Mesenchymal stem cell (in vitro differentiated cells and primary cell): ENCODE measurements around the gene MORF4L1.
A peak's percentile ranks its signal among the peaks of the same experiment; 100 is the strongest.

ENCODE experiments used
- DNase-seq: peaks from one replicate; pipeline ENCODE4 v3.0.0-alpha.2; 2013
- H2AFZ ChIP-seq: one replicate; pipeline ENCODE4 v1.6.1; 2013; ENCODE audit warnings: low read depth, mild to moderate bottlenecking, control low read depth, inconsistent platforms, low read length, moderate library complexity
- H2AK5ac ChIP-seq: 2 replicates; pipeline ENCODE4 v1.6.1; 2013; ENCODE audit warnings: low read length, moderate library complexity, mild to moderate bottlenecking, inconsistent platforms; ENCODE audit not compliant: severe bottlenecking
- H2BK120ac ChIP-seq: one replicate; pipeline ENCODE4 v1.6.1; 2013; ENCODE audit warnings: low read depth, mild to moderate bottlenecking, inconsistent platforms, low read length, moderate library complexity
- H2BK12ac ChIP-seq, 2 experiments: one replicate each; pipeline ENCODE4 v1.6.1; 2013; ENCODE audit warnings: inconsistent platforms in 2 of 2, low read length in 2 of 2, mild to moderate bottlenecking in 2 of 2, moderate library complexity in 2 of 2, control low read depth in 1 of 2
- H2BK15ac ChIP-seq: one replicate; pipeline ENCODE4 v1.6.1; 2013; ENCODE audit warnings: mild to moderate bottlenecking, low read depth, inconsistent platforms; ENCODE audit not compliant: poor library complexity, severe bottlenecking
- H2BK5ac ChIP-seq: 2 replicates; pipeline ENCODE4 v1.6.1; 2013; ENCODE audit warnings: low read depth, mild to moderate bottlenecking, low read length, control low read depth, inconsistent platforms; ENCODE audit not compliant: poor library complexity, severe bottlenecking
- H3K14ac ChIP-seq, 2 experiments: one replicate each; pipeline ENCODE4 v1.6.1; 2013; ENCODE audit warnings: inconsistent platforms in 2 of 2, low read length in 2 of 2, control low read depth in 1 of 2, mild to moderate bottlenecking in 1 of 2, moderate library complexity in 1 of 2
- H3K18ac ChIP-seq, 2 experiments: one replicate each; pipeline ENCODE4 v1.6.1; 2013; ENCODE audit warnings: inconsistent platforms in 2 of 2, low read length in 2 of 2, control low read depth in 1 of 2, low read depth in 1 of 2, mild to moderate bottlenecking in 1 of 2
- H3K23ac ChIP-seq, 2 experiments: one replicate each; pipeline ENCODE4 v1.6.1; 2013; ENCODE audit warnings: inconsistent platforms in 2 of 2, low read length in 2 of 2, mild to moderate bottlenecking in 2 of 2, moderate library complexity in 2 of 2, control low read depth in 1 of 2
- H3K27ac ChIP-seq: 2 replicates; pipeline ENCODE4 v1.5.1; 2013; ENCODE audit warnings: mild to moderate bottlenecking, moderate library complexity, low read length, control low read depth, inconsistent platforms; ENCODE audit not compliant: poor library complexity, severe bottlenecking
- H3K27me3 ChIP-seq, 2 experiments: 2 replicates each; pipeline versions ENCODE4 v1.6.1 to v1.7.0; 2013; ENCODE audit warnings: low read length in 2 of 2, mild to moderate bottlenecking in 2 of 2, moderate library complexity in 2 of 2, control low read depth in 1 of 2, inconsistent platforms in 1 of 2; ENCODE audit not compliant: control insufficient read depth in 1 of 2, insufficient read depth in 1 of 2
- H3K36me3 ChIP-seq, 2 experiments: 2 replicates each; pipeline versions ENCODE4 v1.6.1 to v1.7.0; 2013; ENCODE audit warnings: low read length in 2 of 2, control low read depth in 1 of 2, inconsistent platforms in 1 of 2, low read depth in 1 of 2, mild to moderate bottlenecking in 1 of 2; ENCODE audit not compliant: insufficient read depth in 2 of 2, control insufficient read depth in 1 of 2
- H3K4ac ChIP-seq, 2 experiments: one replicate each; pipeline ENCODE4 v1.6.1; 2013; ENCODE audit warnings: inconsistent platforms in 2 of 2, low read length in 2 of 2, mild to moderate bottlenecking in 2 of 2, moderate library complexity in 2 of 2, control low read depth in 1 of 2, low read depth in 1 of 2
- H3K4me1 ChIP-seq: 2 replicates; pipeline ENCODE4 v1.6.1; 2013; ENCODE audit warnings: low read depth, low read length, control low read depth; ENCODE audit not compliant: control insufficient read depth, insufficient read depth
- H3K4me2 ChIP-seq: 2 replicates; pipeline ENCODE4 v1.6.1; 2013; ENCODE audit warnings: low read length, mild to moderate bottlenecking, inconsistent platforms; ENCODE audit not compliant: poor library complexity, severe bottlenecking
- H3K4me3 ChIP-seq, 2 experiments: 2 replicates each; pipeline versions ENCODE4 v1.5.1 to v1.7.0; 2013; ENCODE audit warnings: low read length in 2 of 2, mild to moderate bottlenecking in 2 of 2, control low read depth in 1 of 2, low read depth in 1 of 2; ENCODE audit not compliant: insufficient read depth in 1 of 2
- H3K79me1 ChIP-seq: replicated peaks from 2 replicates; pipeline ENCODE4 v1.6.1; 2013; ENCODE audit warnings: mild to moderate bottlenecking, control low read depth, low read length, inconsistent platforms; ENCODE audit not compliant: poor library complexity, severe bottlenecking
- H3K9ac ChIP-seq: 2 replicates; pipeline ENCODE4 v1.7.0; 2013; ENCODE audit warnings: mild to moderate bottlenecking, low read length, moderate library complexity
- H3K9me3 ChIP-seq: 2 replicates; pipeline ENCODE4 v1.7.0; 2013; ENCODE audit warnings: mild to moderate bottlenecking, low read length; ENCODE audit not compliant: control insufficient read depth
- H4K8ac ChIP-seq: one replicate; pipeline ENCODE4 v1.6.1; 2013; ENCODE audit warnings: inconsistent platforms, mild to moderate bottlenecking, low read length, moderate library complexity
- H4K91ac ChIP-seq: one replicate; pipeline ENCODE4 v1.6.1; 2013; ENCODE audit warnings: mild to moderate bottlenecking, low read length, inconsistent platforms
- WGBS: methylation state at CpG from one replicate; pipeline ENCODE4 v1.1.7; 2013; ENCODE audit warnings: mixed read lengths; 5-methylcytosine and 5-hydroxymethylcytosine counted together

MORF4L1 gene

DNA sequence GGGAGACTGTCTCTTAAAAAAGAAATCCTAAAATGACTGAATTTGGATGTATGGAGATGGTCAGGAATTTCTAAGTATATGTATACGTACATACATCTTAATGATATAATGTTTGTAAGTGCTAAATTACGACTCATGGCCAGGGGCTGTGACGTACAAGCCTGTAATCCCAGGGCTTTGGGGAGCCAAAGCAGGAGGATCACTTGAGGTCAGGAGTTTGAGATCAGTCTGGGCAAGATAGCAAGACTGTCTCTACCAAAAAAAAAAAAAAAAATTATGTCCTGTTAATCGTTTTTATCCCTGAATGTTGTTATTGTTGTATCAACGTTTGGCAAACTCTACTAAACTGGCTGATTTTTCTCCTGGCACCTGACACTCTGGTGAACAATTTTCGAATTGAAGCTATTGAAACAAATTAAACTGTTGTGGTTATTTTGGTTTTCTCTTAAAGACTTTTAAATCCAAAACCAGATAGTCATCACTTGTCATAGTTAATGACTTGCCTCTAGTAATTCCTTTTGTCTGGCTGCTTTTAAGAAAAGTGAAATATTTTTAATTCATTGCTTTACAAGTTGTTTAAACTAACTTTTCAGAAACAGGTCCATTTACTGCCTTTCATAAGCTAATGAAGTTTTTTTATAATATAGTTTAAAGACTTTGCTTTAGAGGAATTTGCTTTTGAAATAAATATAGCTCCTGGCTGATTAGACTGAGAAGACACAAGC, 7.0 kb downstream of the MORF4L1 start:
- Histone ChIP-seq H3K79me1 (no peaks in the 10 kb centered on the region), H2BK12ac (no peak overlapping the region), H3K4me1 (peaks cover 11% of the 10 kb centered on the region), H4K91ac (no peak overlapping the region), H3K4me3 (no peak overlapping the region), H3K18ac (no peak overlapping the region), H2BK5ac (no peak overlapping the region), H3K9me3 (no peaks in the 10 kb centered on the region), H2BK120ac (no peak overlapping the region), H3K23ac (no peak overlapping the region), H3K27me3 (no peaks in the 10 kb centered on the region), H2AFZ (no peak overlapping the region), H3K27ac (no peak overlapping the region), H2AK5ac (no peak overlapping the region), H3K4ac (no peak overlapping the region), H2BK15ac (no peak overlapping the region), H3K36me3 (peaks cover 14 to 41% of the 10 kb centered on the region in 2 experiments), H3K4me2 (no peak overlapping the region), H4K8ac (no peak overlapping the region), H3K9ac (peak overlapping the region; percentile 63), H3K14ac (no peak overlapping the region)
- 61% methylated on average over 5 of the region's 6 CpGs for WGBS
- DNase-seq: peak; percentile 45

- H2BK15ac ChIP-seq: no peak overlapping the region
- H4K91ac ChIP-seq: no peak overlapping the region
- no peak overlapping the region for H2BK120ac ChIP-seq
- peaks cover 11% of the 10 kb centered on the region for H3K4me1 ChIP-seq
- no peaks in the 10 kb centered on the region for H3K9me3 ChIP-seq
- no peak overlapping the region for H3K23ac ChIP-seq
- H4K8ac ChIP-seq: no peak overlapping the region
- no peaks in the 10 kb centered on the region for H3K27me3 ChIP-seq
- H3K4me3 ChIP-seq: no peak overlapping the region
- H3K4me2 ChIP-seq: no peak overlapping the region
- no peak overlapping the region for H2BK5ac ChIP-seq
- no peak overlapping the region for H3K14ac ChIP-seq
- H2BK12ac ChIP-seq: no peak overlapping the region
- H3K27ac ChIP-seq: no peak overlapping the region
- no peak overlapping the region for H2AFZ ChIP-seq
- peak; percentile 74 for DNase-seq
- H3K18ac ChIP-seq: no peak overlapping the region
- peaks cover 14 to 46% of the 10 kb centered on the region in 2 experiments for H3K36me3 ChIP-seq
- no peak overlapping the region for H2AK5ac ChIP-seq
- H3K9ac ChIP-seq: peak overlapping the region; percentile 63
- no peak overlapping the region for H3K4ac ChIP-seq
- H3K79me1 ChIP-seq: no peaks in the 10 kb centered on the region
Observed at GRCh38 chr15:78880242-78880533, 7.5 kb downstream of the MORF4L1 start.

GRCh38 chr15:78880813-78881212, 8.1 kb downstream of the MORF4L1 start:
- Histone ChIP-seq H3K36me3 (peaks cover 14 to 53% of the 10 kb centered on the region in 2 experiments), H3K4me3 (no peak overlapping the region), H3K18ac (no peak overlapping the region), H2BK15ac (no peak overlapping the region), H3K4ac (no peak overlapping the region), H4K8ac (no peak overlapping the region), H3K27me3 (no peaks in the 10 kb centered on the region), H3K23ac (no peak overlapping the region), H2BK12ac (no peak overlapping the region), H3K9ac (no peak overlapping the region), H2AFZ (no peak overlapping the region), H3K79me1 (no peaks in the 10 kb centered on the region), H3K9me3 (no peaks in the 10 kb centered on the region), H4K91ac (no peak overlapping the region), H3K27ac (no peak overlapping the region), H3K4me1 (peaks cover 8% of the 10 kb centered on the region), H2BK5ac (no peak overlapping the region), H3K14ac (no peak overlapping the region), H2BK120ac (no peak overlapping the region), H2AK5ac (no peak overlapping the region), H3K4me2 (no peak overlapping the region)
- DNase-seq: no peak
- WGBS: no CpG with 5 or more reads among the region's 1 CpG

DNA sequence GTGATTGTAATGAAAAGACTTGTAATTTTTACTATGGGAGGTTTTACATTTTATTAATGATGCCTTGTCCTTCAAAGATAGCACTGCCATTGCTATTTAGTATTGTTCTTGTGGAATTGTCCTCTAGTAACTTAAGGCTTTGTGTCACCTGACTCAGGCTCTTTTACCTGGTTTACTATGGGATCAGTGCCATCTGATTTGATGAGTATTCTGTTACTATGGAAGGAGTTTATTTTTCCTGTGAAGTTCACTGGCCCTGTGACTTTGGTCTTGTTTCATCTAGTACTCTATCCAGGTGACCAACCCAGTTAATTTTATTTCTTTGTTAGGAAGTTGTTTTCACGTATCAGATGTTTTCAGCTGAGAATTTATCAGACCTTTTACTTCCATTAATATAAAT, 9.0 kb downstream of the MORF4L1 start:
- Histone ChIP-seq H2BK15ac (no peak overlapping the region), H2BK12ac (no peak overlapping the region), H2AK5ac (no peak overlapping the region), H4K8ac (no peak overlapping the region), H3K4me3 (no peak overlapping the region), H3K14ac (no peak overlapping the region), H3K18ac (no peak overlapping the region), H3K4me2 (no peak overlapping the region), H3K4me1 (peaks cover 8% of the 10 kb centered on the region), H3K36me3 (peaks cover 16 to 60% of the 10 kb centered on the region in 2 experiments), H3K27ac (no peak overlapping the region), H3K27me3 (no peaks in the 10 kb centered on the region), H3K4ac (no peak overlapping the region), H2BK120ac (no peak overlapping the region), H3K9me3 (no peaks in the 10 kb centered on the region), H3K23ac (no peak overlapping the region), H3K79me1 (no peaks in the 10 kb centered on the region), H3K9ac (no peak overlapping the region), H4K91ac (no peak overlapping the region), H2BK5ac (no peak overlapping the region), H2AFZ (no peak overlapping the region)
- DNase-seq: no peak
- no CpG with 5 or more reads among the region's 1 CpG for WGBS
